ENCODE data around the gene LYPD8.
"Not testable (repeated sequence)": the region's sequence is repeated elsewhere in the genome, so short reads cannot be mapped to it uniquely, and the experiment has no call there.

LYPD8 gene

GRCh38 chr1:248755517-248755916 is at the start of gene LYPD8:
LYPD8 (minus strand) TSS chr1:248755759; CDS start chr1:248751081, 4,678 bp downstream.
- DNase-seq (ENCODE audit: low spot score): no peak

- DNase-seq (ENCODE audit: low spot score): no peak
Observed at GRCh38 chr1:248804771-248805681, 49.5 kb upstream of the LYPD8 start.

GRCh38 chr1:248803501-248803900 is 47.9 kb upstream of the LYPD8 start:
- not testable (repeated sequence) for DNase-seq (ENCODE audit: low spot score)

- no peak for DNase-seq (ENCODE audit: low spot score)
Observed at GRCh38 chr1:248802454-248802853, 46.9 kb upstream of the LYPD8 start.

- DNase-seq (ENCODE audit: low spot score): no peak
Observed at GRCh38 chr1:248800459-248800858, 44.9 kb upstream of the LYPD8 start.

GRCh38 chr1:248798791-248799190 is 43.2 kb upstream of the LYPD8 start:
- DNase-seq (ENCODE audit: low spot score): no peak

- not testable (repeated sequence) for DNase-seq (ENCODE audit: low spot score)
Observed at GRCh38 chr1:248794663-248795062, 39.1 kb upstream of the LYPD8 start.

GRCh38 chr1:248793592-248793991 is 38.0 kb upstream of the LYPD8 start:
- DNase-seq (ENCODE audit: low spot score): no peak

GRCh38 chr1:248792342-248792741 is 36.8 kb upstream of the LYPD8 start:
- DNase-seq (ENCODE audit: low spot score): no peak

GRCh38 chr1:248791010-248791409 is 35.5 kb upstream of the LYPD8 start:
- no peak for DNase-seq (ENCODE audit: low spot score)

- no peak for DNase-seq (ENCODE audit: low spot score)
Observed at GRCh38 chr1:248790456-248790855, 34.9 kb upstream of the LYPD8 start.

GRCh38 chr1:248789337-248789736 is 33.8 kb upstream of the LYPD8 start:
- DNase-seq (ENCODE audit: low spot score): not testable (repeated sequence)

- DNase-seq (ENCODE audit: low spot score): no peak
Observed at GRCh38 chr1:248788327-248788726, 32.8 kb upstream of the LYPD8 start.

GRCh38 chr1:248787430-248787829 is 31.9 kb upstream of the LYPD8 start:
- no peak for DNase-seq (ENCODE audit: low spot score)

GRCh38 chr1:248786156-248786555 is 30.6 kb upstream of the LYPD8 start:
- DNase-seq (ENCODE audit: low spot score): no peak

- DNase-seq (ENCODE audit: low spot score): peak; percentile 52
Observed at GRCh38 chr1:248783367-248783766, 27.8 kb upstream of the LYPD8 start.

GRCh38 chr1:248782416-248783141 is 27.0 kb upstream of the LYPD8 start:
- no peak for DNase-seq (ENCODE audit: low spot score)

GRCh38 chr1:248779350-248779749 is 23.8 kb upstream of the LYPD8 start:
- no peak for DNase-seq (ENCODE audit: low spot score)

GRCh38 chr1:248778906-248779305 is 23.3 kb upstream of the LYPD8 start:
- DNase-seq (ENCODE audit: low spot score): no peak

GRCh38 chr1:248776991-248777390 is 21.4 kb upstream of the LYPD8 start:
- DNase-seq (ENCODE audit: low spot score): no peak

GRCh38 chr1:248775441-248775840 is 19.9 kb upstream of the LYPD8 start:
- DNase-seq (ENCODE audit: low spot score): no peak

GRCh38 chr1:248759644-248760043 is 4.1 kb upstream of the LYPD8 start:
- no peak for DNase-seq (ENCODE audit: low spot score)

GRCh38 chr1:248758352-248758751 is 2.8 kb upstream of the LYPD8 start:
- no peak for DNase-seq (ENCODE audit: low spot score)
